A549 treated with AZD9567 at 1 μM for 4 hours (cell line): ENCODE measurements around the gene OTX2. TPM values are rescaled to one million over a fixed set of nuclear protein-coding genes. Genes with fewer than 3 reads are reported as not detected.

Experiments
- total RNA-seq: library from RNA; stranded (reverse); fragments of 200-300 nt; extraction: Qiagen RNA extraction; gene quantifications from 5 replicates; pipeline ENCODE4 v1.2.3, GENCODE V29; 2022; ENCODE audit not compliant: insufficient read depth

The OTX2 gene
- total RNA-seq, result not detected in 5 replicates

GRCh38 chr14:56810147-56810719 lies at the start of gene OTX2:
Gene OTX2, minus strand, starts transcription at chr14:56810479. Its CDS starts 5,023 bp downstream, at chr14:56805456.

Other genes with a start within 250 kb of the OTX2 start
- gene TMEM260, start 230.7 kb downstream of the OTX2 start, total RNA-seq, result 3.8 to 5.8 TPM (median 5.1 TPM) in 5 replicates